H1 (cell line): ENCODE data around the gene CX3CL1. TPM values are rescaled to one million over a fixed set of nuclear protein-coding genes. Genes with fewer than 3 reads are reported as not detected.

Experiments
- CTCF ChIA-PET: fragments of 300-600 bp; sonication (Branson Sonifier 250); formaldehyde crosslinking; loops from one replicate; lab custom pipeline; 2021; ENCODE audit not compliant: partially characterized antibody; lab: Charles Lee
- POLR2A ChIA-PET: fragments of 300-600 bp; sonication (Branson Sonifier 250); formaldehyde crosslinking; loops from one replicate; lab custom pipeline; 2021; ENCODE audit warnings: inconsistent platforms; ENCODE audit not compliant: partially characterized antibody; lab: Charles Lee
- DNase-seq, 2 experiments: peaks; one replicate each; pipeline versions ENCODE4 v3.0.0 to v3.0.0-alpha.2; 2010 to 2022; ENCODE audit warnings: low spot score in 2 of 2, low read depth in 1 of 2, mixed read lengths in 1 of 2
- FAIRE-seq: peaks from 2 replicates; lab custom pipeline; 2011; peaks lifted over from hg19 to GRCh38; lab: Jason Lieb, UNC
- H2AFZ ChIP-seq: 2 replicates; pipeline ENCODE4 v1.8.1; 2012; ENCODE audit warnings: low read length, inconsistent platforms
- H2AK5ac ChIP-seq: 2 replicates; pipeline ENCODE4 v1.6.1; 2013; ENCODE audit warnings: low read depth, low read length
- H2BK120ac ChIP-seq: replicated peaks from 2 replicates; pipeline ENCODE3; 2013; ENCODE audit warnings: low read depth, low read length, inconsistent platforms
- H2BK12ac ChIP-seq: 2 replicates; pipeline ENCODE4 v1.6.1; 2013; ENCODE audit warnings: low read depth, low read length
- H2BK15ac ChIP-seq: 2 replicates; pipeline ENCODE4 v1.6.1; 2013; ENCODE audit warnings: low read length
- H2BK20ac ChIP-seq: 2 replicates; pipeline ENCODE4 v1.6.1; 2013; ENCODE audit warnings: low read length
- H2BK5ac ChIP-seq: 2 replicates; pipeline ENCODE4 v1.6.1; 2013; ENCODE audit warnings: low read depth, low read length
- H3K14ac ChIP-seq: 2 replicates; pipeline ENCODE4 v1.6.1; 2013; ENCODE audit warnings: inconsistent platforms; ENCODE audit not compliant: insufficient read length
- H3K18ac ChIP-seq: 2 replicates; pipeline ENCODE4 v1.6.1; 2013; ENCODE audit warnings: low read length; ENCODE audit errors: extremely low read depth
- H3K23ac ChIP-seq: 2 replicates; pipeline ENCODE4 v1.6.1; 2013; ENCODE audit warnings: inconsistent platforms; ENCODE audit not compliant: insufficient read length
- H3K23me2 ChIP-seq: 2 replicates; pipeline ENCODE4 v1.6.1; 2013; ENCODE audit warnings: low read depth, low read length
- H3K27ac ChIP-seq: 2 replicates; pipeline ENCODE4 v1.6.1; 2011; ENCODE audit warnings: low read depth, low read length, inconsistent platforms
- H3K27me3 ChIP-seq, 4 experiments: replicated peaks in 1 of 4; 1 replicate in 1 of 4; 2 replicates in 3 of 4; pipeline versions ENCODE4 v1.6.1 to v1.8.1; 2011 to 2013; ENCODE audit warnings: low read length in 3 of 4, mild to moderate bottlenecking in 3 of 4, inconsistent platforms in 2 of 4, mixed read lengths in 2 of 4, moderate library complexity in 1 of 4; ENCODE audit not compliant: control insufficient read depth in 3 of 4, insufficient read depth in 3 of 4; ENCODE audit errors: extremely low read depth in 1 of 4
- H3K36me3 ChIP-seq, 4 experiments: 2 replicates each; pipeline versions ENCODE4 v1.6.1 to v1.8.1; 2011 to 2013; ENCODE audit warnings: mild to moderate bottlenecking in 4 of 4, low read length in 3 of 4, moderate library complexity in 2 of 4, control low read depth in 1 of 4, inconsistent platforms in 1 of 4; ENCODE audit not compliant: insufficient read depth in 4 of 4, control insufficient read depth in 2 of 4
- H3K4ac ChIP-seq: replicated peaks from 2 replicates; pipeline ENCODE3; 2013; ENCODE audit warnings: low read length, low read depth, mixed read lengths, inconsistent platforms; ENCODE audit not compliant: insufficient read length
- H3K4me1 ChIP-seq, 4 experiments: replicated peaks in 1 of 4; 1 replicate in 1 of 4; 2 replicates in 3 of 4; pipeline versions ENCODE4 v1.6.1 to v1.8.1; 2011 to 2013; ENCODE audit warnings: low read length in 3 of 4, inconsistent platforms in 2 of 4, mixed read lengths in 1 of 4; ENCODE audit not compliant: insufficient read depth in 4 of 4, control insufficient read depth in 3 of 4
- H3K4me2 ChIP-seq, 2 experiments: 2 replicates each; pipeline versions ENCODE4 v1.6.1 to v1.8.1; 2011 to 2013; ENCODE audit warnings: low read depth in 2 of 2, low read length in 2 of 2, control low read depth in 1 of 2, inconsistent platforms in 1 of 2, mild to moderate bottlenecking in 1 of 2; ENCODE audit not compliant: insufficient read depth in 1 of 2
- H3K4me3 ChIP-seq, 4 experiments: fragments of 200-600, 300-600 bp in 1 of 4; sonication (generic), shearing (Covaris generic), sonication (Bioruptor Twin) in 1 of 4; 2 replicates each; pipeline versions ENCODE4 v1.5.1 to v1.8.1; 2011 to 2016; ENCODE audit warnings: low read length in 4 of 4, low read depth in 3 of 4, control low read depth in 2 of 4, inconsistent platforms in 2 of 4, mild to moderate bottlenecking in 2 of 4, mixed read lengths in 1 of 4, moderate library complexity in 1 of 4; ENCODE audit not compliant: insufficient read depth in 2 of 4; ENCODE audit errors: extremely low read depth in 1 of 4
- H3K56ac ChIP-seq: replicated peaks from 2 replicates; pipeline ENCODE3; 2013; ENCODE audit warnings: low read depth, mild to moderate bottlenecking, mixed read lengths, low read length, inconsistent platforms; ENCODE audit not compliant: insufficient read length
- H3K79me1 ChIP-seq: 2 replicates; pipeline ENCODE4 v1.6.1; 2013; ENCODE audit warnings: low read depth, low read length, control low read depth
- H3K79me2 ChIP-seq, 2 experiments: 2 replicates each; pipeline versions ENCODE4 v1.6.1 to v1.8.1; 2012 to 2013; ENCODE audit warnings: low read length in 2 of 2, mild to moderate bottlenecking in 2 of 2, inconsistent platforms in 1 of 2; ENCODE audit not compliant: insufficient read depth in 2 of 2, control insufficient read depth in 1 of 2
- H3K9ac ChIP-seq, 4 experiments: replicated peaks in 1 of 4; 1 replicate in 1 of 4; 2 replicates in 3 of 4; pipeline versions ENCODE4 v1.6.1 to v1.8.1; 2011 to 2013; ENCODE audit warnings: low read depth in 3 of 4, low read length in 3 of 4, control low read depth in 2 of 4, mild to moderate bottlenecking in 2 of 4, moderate library complexity in 2 of 4, inconsistent platforms in 1 of 4; ENCODE audit errors: extremely low read depth in 1 of 4
- H3K9me3 ChIP-seq, 2 experiments: 2 replicates each; pipeline versions ENCODE4 v1.6.1 to v1.8.1; 2012 to 2013; ENCODE audit warnings: mild to moderate bottlenecking in 2 of 2, moderate library complexity in 2 of 2, control low read depth in 1 of 2, inconsistent platforms in 1 of 2, low read depth in 1 of 2, low read length in 1 of 2, mixed read lengths in 1 of 2; ENCODE audit not compliant: insufficient read depth in 2 of 2
- H4K20me1 ChIP-seq, 2 experiments: replicated peaks in 1 of 2; 2 replicates each; pipeline versions ENCODE3 to v1.8.1; 2011 to 2013; ENCODE audit warnings: inconsistent platforms in 2 of 2, low read length in 2 of 2, mild to moderate bottlenecking in 1 of 2; ENCODE audit not compliant: insufficient read depth in 2 of 2, control insufficient read depth in 1 of 2
- H4K5ac ChIP-seq: 2 replicates; pipeline ENCODE4 v1.6.1; 2013; ENCODE audit warnings: low read length, low read depth, mixed read lengths, inconsistent platforms; ENCODE audit not compliant: insufficient read length
- H4K8ac ChIP-seq: 2 replicates; pipeline ENCODE4 v1.8.0; 2013; ENCODE audit warnings: mild to moderate bottlenecking, moderate library complexity, low read length, inconsistent platforms; ENCODE audit not compliant: insufficient read depth; ENCODE audit errors: extremely low read depth
- H4K91ac ChIP-seq: replicated peaks from 2 replicates; pipeline ENCODE3; 2013; ENCODE audit warnings: low read length, mixed read lengths, inconsistent platforms; ENCODE audit not compliant: insufficient read length
- BACH1 ChIP-seq: IDR thresholded peaks from 2 replicates; pipeline ENCODE4 v1.6.1; 2012; ENCODE audit warnings: low read length, improper control_type of control experiment
- CBX5 ChIP-seq: fragments of 300-800, 300-1000 bp; sonication (generic); IDR thresholded peaks from 2 replicates; pipeline ENCODE4 v1.7.1; 2016; ENCODE audit warnings: antibody characterized with exemption, low read length, low read depth
- CBX8 ChIP-seq: fragments of 300-800, 300-1000 bp; sonication (generic); IDR thresholded peaks from 2 replicates; pipeline ENCODE4 v1.7.1; 2016; ENCODE audit warnings: low read depth, low read length, borderline replicate concordance
- EGR1 ChIP-seq: IDR thresholded peaks from 2 replicates; pipeline ENCODE4 v1.6.1; 2011; ENCODE audit warnings: low read depth, low read length, borderline replicate concordance
- EP300 ChIP-seq, 2 experiments: IDR thresholded peaks; 1 replicate in 1 of 2; 2 replicates in 1 of 2; pipeline ENCODE4 v1.6.1; 2011 to 2012; ENCODE audit warnings: low read depth in 2 of 2, low read length in 2 of 2, mild to moderate bottlenecking in 2 of 2, borderline replicate concordance in 1 of 2, inconsistent platforms in 1 of 2, moderate library complexity in 1 of 2
- KDM1A ChIP-seq: fragments of 200-600, 300-600 bp; sonication (generic); IDR thresholded peaks from 2 replicates; pipeline ENCODE4 v1.7.1; 2016; ENCODE audit warnings: mild to moderate bottlenecking, low read length, borderline replicate concordance
- POLR2A ChIP-seq, 2 experiments: IDR thresholded peaks; 1 replicate in 1 of 2; 2 replicates in 1 of 2; pipeline ENCODE4 v1.6.1; 2011; ENCODE audit warnings: low read depth in 2 of 2, low read length in 2 of 2, mild to moderate bottlenecking in 2 of 2; ENCODE audit errors: control extremely low read depth in 1 of 2
- RAD21 ChIP-seq, 2 experiments: IDR thresholded peaks in 1 of 2; conservative IDR thresholded peaks in 1 of 2; 2 replicates each; pipeline ENCODE4 v1.6.1; 2011; ENCODE audit warnings: low read depth in 2 of 2, low read length in 2 of 2, improper control_type of control experiment in 1 of 2, inconsistent platforms in 1 of 2, mild to moderate bottlenecking in 1 of 2, moderate library complexity in 1 of 2
- RBBP5 ChIP-seq: IDR thresholded peaks from 2 replicates; pipeline ENCODE4 v1.7.1; 2012; ENCODE audit warnings: low read depth, mild to moderate bottlenecking, inconsistent platforms, low read length, moderate library complexity, borderline replicate concordance
- SP4 ChIP-seq: IDR thresholded peaks from 2 replicates; pipeline ENCODE4 v1.6.1; 2012; ENCODE audit warnings: low read length, inconsistent platforms
- WGBS, 2 experiments: shearing (Covaris generic) in 1 of 2; methylation state at CpG; one replicate each; pipeline versions ENCODE4 v1.1.6 to v1.1.7; 2013 to 2015; ENCODE audit warnings: low lambda C conversion rate in 2 of 2, mixed read lengths in 2 of 2, inconsistent platforms in 1 of 2, low coverage in 1 of 2, missing lambda C conversion rate in 1 of 2; ENCODE audit not compliant: insufficient replicate concordance in 2 of 2, insufficient coverage in 1 of 2, insufficient read length in 1 of 2; ENCODE audit errors: extremely low coverage in 1 of 2, missing lambda C conversion rate in 1 of 2; 5-methylcytosine and 5-hydroxymethylcytosine counted together
- polyA plus RNA-seq, 7 experiments: library from polyadenylated mRNA; depleted of rRNA in 3 of 7; stranded (reverse) in 5 of 7; unstranded in 2 of 7; fragments of >200 nt in 5 of 7; fragments of 200-250 nt in 2 of 7; gene quantifications; 1 replicate in 5 of 7; 2 replicates in 1 of 7; 4 replicates in 1 of 7; pipeline versions ENCODE4 v1.2.1 to v1.2.3, GENCODE V29; 2011 to 2013; ENCODE audit warnings: missing spikeins in 2 of 7, mixed read lengths in 2 of 7
- total RNA-seq: library from RNA; stranded (reverse); fragmentation: NEBNext Ultra II Directional; extraction: Animal tissue kit (Norgen Biotek cat#: 25700); gene quantifications from 2 replicates; pipeline ENCODE4 v1.2.1, GENCODE V29; 2021

CX3CL1 gene
- total and polyA plus RNA-seq, 2 of the 8 experiments (the other 6 are each of a cell fraction or from before 2014, with no cell fraction given) = 1.4 to 3.0 TPM

GRCh38 chr16:57407521-57408353 is 35.4 kb downstream of the CX3CL1 start:
- Histone ChIP-seq H2AK5ac (no peak overlapping the region), H2BK5ac (no peak overlapping the region), H3K23ac (no peak overlapping the region), H2BK20ac (no peak overlapping the region), H2BK12ac (no peak overlapping the region), H4K5ac (no peak overlapping the region), H3K18ac (no peak overlapping the region), H2BK120ac (no peak overlapping the region), H3K27ac (no peak overlapping the region), H2AFZ (no peak overlapping the region), H4K20me1 (peaks cover 0 to 4% of the 10 kb centered on the region in 2 experiments), H3K9me3 (no peaks in the 10 kb centered on the region; a peak in 1 of 4 replicates), H3K79me2 (no peaks in the 10 kb centered on the region), H2BK15ac (no peak overlapping the region), H4K8ac (no peak overlapping the region), H3K36me3 (no peaks in the 10 kb centered on the region), H3K4ac (no peak overlapping the region), H3K23me2 (peaks cover 9% of the 10 kb centered on the region; the same call in 1 of the 2 replicates), H3K4me3 (no peak overlapping the region), H3K79me1 (no peaks in the 10 kb centered on the region), H3K56ac (peak overlapping the region; percentile 12), H3K14ac (no peak overlapping the region), H3K27me3 (no peaks in the 10 kb centered on the region), H3K4me2 (no peak overlapping the region), H4K91ac (no peak overlapping the region), H3K9ac (no peak overlapping the region), H3K4me1 (no peaks in the 10 kb centered on the region; a peak in 2 of 7 replicates)
- 82 to 100% methylated on average over 4 to 5 of the region's 5 CpGs for whole genome bisulfite sequencing, 2 experiments
- FAIRE-seq (no peak), DNase-seq (no peak)
- POLR2A ChIA-PET = no interaction called here
- CTCF ChIA-PET = interaction anchor here (4.3 to 19.2 kb wide), 2 partner anchors 11 to 104 kb away, joined by 39 to 513 read pairs; no protein-coding TSS in a partner anchor
- no peak for TF ChIP-seq SP4
- no peak for TF ChIP-seq CBX5
- TF ChIP-seq CBX8 = no peak
- no peak for TF ChIP-seq RAD21 (IDR thresholded peaks at IDR 0.05 in 1 of 2, conservative IDR thresholded peaks at IDR 0.05 in 1 of 2; ENCODE audit: low read depth in 2 of 2, low read length in 2 of 2)
- TF ChIP-seq EGR1 = no peak
- TF ChIP-seq BACH1 = no peak
- TF ChIP-seq RBBP5 = no peak
- no peak for TF ChIP-seq KDM1A
- no peak for TF ChIP-seq EP300 (IDR thresholded peaks at IDR 0.05; ENCODE audit: borderline replicate concordance in 1 of 2, low read depth in 2 of 2, low read length in 2 of 2)
- TF ChIP-seq POLR2A (IDR thresholded peaks at IDR 0.05; ENCODE audit: control extremely low read depth in 1 of 2, low read depth in 2 of 2, low read length in 2 of 2) = no peak
